Lower leg skin (tissue), 3 donors: Measurements from ENCODE around the gene STPG2.

Experiments used
- CTCF ChIP-seq, 3 donors: fragments of 450-650 bp; IDR thresholded peaks; one replicate each; pipeline ENCODE4 v1.5.1; 2016; ENCODE audit warnings: antibody characterized with exemption in 3 of 3, mild to moderate bottlenecking in 3 of 3, moderate library complexity in 2 of 3
- POLR2A ChIP-seq, 2 donors: fragments of 450-650 bp; IDR thresholded peaks; one replicate each; pipeline ENCODE4 v1.6.1; 2016 to 2017; ENCODE audit warnings: antibody characterized with exemption in 2 of 2, mild to moderate bottlenecking in 1 of 2, moderate library complexity in 1 of 2

- TF ChIP-seq CTCF (IDR thresholded peaks at IDR 0.05), result no peak
- no peak for TF ChIP-seq POLR2A (IDR thresholded peaks at IDR 0.05)
Observed at GRCh38 chr4:97774347-97774989, 368.8 kb downstream of the STPG2 start.
